ENCODE results near the gene ADCK1. TPM values are rescaled to one million over a fixed set of nuclear protein-coding genes. Genes with fewer than 3 reads are reported as not detected.

Gene ADCK1
- total RNA-seq, 1 donor from 2014 or later: 5.2 TPM

GRCh38 chr14:77859934-77860570, 60.1 kb downstream of the ADCK1 start:
- Mint-ChIP-seq H3K27me3 (ENCODE audit: low read depth) (no peaks in the 10 kb centered on the region), H3K36me3 (ENCODE audit: low read depth) (no peaks in the 10 kb centered on the region), H3K4me3 (ENCODE audit: low read depth) (no peak overlapping the region), H3K27ac (no peak overlapping the region), H3K9me3 (no peaks in the 10 kb centered on the region), H3K4me1 (ENCODE audit: low read depth) (no peaks in the 10 kb centered on the region)
- intact Hi-C loops (cut with micrococcal nuclease): no loop called here
- no peak for DNase-seq (ENCODE audit: low spot score)

- H3K4me3 Mint-ChIP-seq (ENCODE audit: low read depth): no peak overlapping the region
- no peaks in the 10 kb centered on the region for H3K9me3 Mint-ChIP-seq
- no peaks in the 10 kb centered on the region for H3K36me3 Mint-ChIP-seq (ENCODE audit: low read depth)
- no peaks in the 10 kb centered on the region for H3K4me1 Mint-ChIP-seq (ENCODE audit: low read depth)
- no peak for DNase-seq (ENCODE audit: low spot score)
- no peaks in the 10 kb centered on the region for H3K27me3 Mint-ChIP-seq (ENCODE audit: low read depth)
- intact Hi-C loops (cut with micrococcal nuclease): no loop called here
- H3K27ac Mint-ChIP-seq: no peak overlapping the region
Observed at GRCh38 chr14:77861201-77861600, 61.3 kb downstream of the ADCK1 start.

- no peaks in the 10 kb centered on the region for H3K27me3 Mint-ChIP-seq (ENCODE audit: low read depth)
- no peak overlapping the region for H3K27ac Mint-ChIP-seq
- intact Hi-C loops (cut with micrococcal nuclease): loop anchor here (1.0 to 2.0 kb wide), 2 partner anchors 705 to 736 kb away; no protein-coding TSS in a partner anchor
- peak; percentile 53 for DNase-seq (ENCODE audit: low spot score)
- H3K9me3 Mint-ChIP-seq: no peaks in the 10 kb centered on the region
- H3K4me3 Mint-ChIP-seq (ENCODE audit: low read depth): no peak overlapping the region
- no peaks in the 10 kb centered on the region for H3K4me1 Mint-ChIP-seq (ENCODE audit: low read depth)
- no peaks in the 10 kb centered on the region for H3K36me3 Mint-ChIP-seq (ENCODE audit: low read depth)
Observed at GRCh38 chr14:77862154-77862786, 62.4 kb downstream of the ADCK1 start.

GRCh38 chr14:77864085-77864484, 64.2 kb downstream of the ADCK1 start:
- intact Hi-C loops (cut with micrococcal nuclease): no loop called here
- H3K9me3 Mint-ChIP-seq: no peaks in the 10 kb centered on the region
- H3K27ac Mint-ChIP-seq: no peak overlapping the region
- DNase-seq (ENCODE audit: low spot score): no peak
- no peaks in the 10 kb centered on the region for H3K36me3 Mint-ChIP-seq (ENCODE audit: low read depth)
- no peak overlapping the region for H3K4me3 Mint-ChIP-seq (ENCODE audit: low read depth)
- H3K27me3 Mint-ChIP-seq (ENCODE audit: low read depth): no peaks in the 10 kb centered on the region
- H3K4me1 Mint-ChIP-seq (ENCODE audit: low read depth): no peaks in the 10 kb centered on the region

GRCh38 chr14:77864580-77864979, 64.7 kb downstream of the ADCK1 start:
- no peak overlapping the region for H3K27ac Mint-ChIP-seq
- H3K36me3 Mint-ChIP-seq (ENCODE audit: low read depth): no peaks in the 10 kb centered on the region
- H3K27me3 Mint-ChIP-seq (ENCODE audit: low read depth): no peaks in the 10 kb centered on the region
- no peak for DNase-seq (ENCODE audit: low spot score)
- H3K4me1 Mint-ChIP-seq (ENCODE audit: low read depth): no peaks in the 10 kb centered on the region
- H3K9me3 Mint-ChIP-seq: no peaks in the 10 kb centered on the region
- intact Hi-C loops (cut with micrococcal nuclease): no loop called here
- no peak overlapping the region for H3K4me3 Mint-ChIP-seq (ENCODE audit: low read depth)

GRCh38 chr14:77865455-77865854, 65.5 kb downstream of the ADCK1 start:
- no peaks in the 10 kb centered on the region for H3K9me3 Mint-ChIP-seq
- no peaks in the 10 kb centered on the region for H3K4me1 Mint-ChIP-seq (ENCODE audit: low read depth)
- H3K36me3 Mint-ChIP-seq (ENCODE audit: low read depth): no peaks in the 10 kb centered on the region
- H3K27me3 Mint-ChIP-seq (ENCODE audit: low read depth): no peaks in the 10 kb centered on the region
- no peak for DNase-seq (ENCODE audit: low spot score)
- no peak overlapping the region for H3K4me3 Mint-ChIP-seq (ENCODE audit: low read depth)
- no peak overlapping the region for H3K27ac Mint-ChIP-seq
- intact Hi-C loops (cut with micrococcal nuclease): no loop called here

GRCh38 chr14:77866932-77867331, 67.0 kb downstream of the ADCK1 start:
- DNase-seq (ENCODE audit: low spot score): no peak
- intact Hi-C loops (cut with micrococcal nuclease): no loop called here
- no peak overlapping the region for H3K27ac Mint-ChIP-seq
- no peaks in the 10 kb centered on the region for H3K27me3 Mint-ChIP-seq (ENCODE audit: low read depth)
- H3K9me3 Mint-ChIP-seq: no peaks in the 10 kb centered on the region
- H3K4me3 Mint-ChIP-seq (ENCODE audit: low read depth): no peak overlapping the region
- no peaks in the 10 kb centered on the region for H3K36me3 Mint-ChIP-seq (ENCODE audit: low read depth)
- H3K4me1 Mint-ChIP-seq (ENCODE audit: low read depth): no peaks in the 10 kb centered on the region

GRCh38 chr14:77867476-77867875, 67.6 kb downstream of the ADCK1 start:
- H3K4me1 Mint-ChIP-seq (ENCODE audit: low read depth): no peaks in the 10 kb centered on the region
- intact Hi-C loops (cut with micrococcal nuclease): no loop called here

GRCh38 chr14:77868552-77869285, 68.8 kb downstream of the ADCK1 start:
- H3K27me3 Mint-ChIP-seq (ENCODE audit: low read depth): no peaks in the 10 kb centered on the region
- H3K4me3 Mint-ChIP-seq (ENCODE audit: low read depth): no peak overlapping the region
- H3K4me1 Mint-ChIP-seq (ENCODE audit: low read depth): no peaks in the 10 kb centered on the region
- DNase-seq (ENCODE audit: low spot score): no peak
- H3K9me3 Mint-ChIP-seq: peaks cover 6% of the 10 kb centered on the region
- no peak overlapping the region for H3K27ac Mint-ChIP-seq
- intact Hi-C loops (cut with micrococcal nuclease): no loop called here
- no peaks in the 10 kb centered on the region for H3K36me3 Mint-ChIP-seq (ENCODE audit: low read depth)

More at GRCh38 chr14:77867476-77867875, 67.6 kb downstream of the ADCK1 start:
- Mint-ChIP-seq H3K36me3 (ENCODE audit: low read depth) (no peaks in the 10 kb centered on the region), H3K27ac (no peak overlapping the region), H3K9me3 (no peaks in the 10 kb centered on the region), H3K4me3 (ENCODE audit: low read depth) (no peak overlapping the region), H3K27me3 (ENCODE audit: low read depth) (no peaks in the 10 kb centered on the region)
- DNase-seq (ENCODE audit: low spot score): no peak

GRCh38 chr14:77869340-77869739, 69.4 kb downstream of the ADCK1 start:
- no peak overlapping the region for H3K27ac Mint-ChIP-seq

GRCh38 chr14:77870646-77871045, 70.7 kb downstream of the ADCK1 start:
- no peaks in the 10 kb centered on the region for H3K36me3 Mint-ChIP-seq (ENCODE audit: low read depth)
- no peak overlapping the region for H3K4me3 Mint-ChIP-seq (ENCODE audit: low read depth)
- H3K27ac Mint-ChIP-seq: no peak overlapping the region
- no peaks in the 10 kb centered on the region for H3K27me3 Mint-ChIP-seq (ENCODE audit: low read depth)
- H3K9me3 Mint-ChIP-seq: peaks cover 12% of the 10 kb centered on the region
- intact Hi-C loops (cut with micrococcal nuclease): no loop called here
- DNase-seq (ENCODE audit: low spot score): no peak
- H3K4me1 Mint-ChIP-seq (ENCODE audit: low read depth): no peaks in the 10 kb centered on the region

More at GRCh38 chr14:77869340-77869739, 69.4 kb downstream of the ADCK1 start:
- DNase-seq (ENCODE audit: low spot score): no peak
- intact Hi-C loops (cut with micrococcal nuclease): no loop called here
- no peaks in the 10 kb centered on the region for H3K27me3 Mint-ChIP-seq (ENCODE audit: low read depth)
- no peaks in the 10 kb centered on the region for H3K4me1 Mint-ChIP-seq (ENCODE audit: low read depth)
- no peak overlapping the region for H3K4me3 Mint-ChIP-seq (ENCODE audit: low read depth)
- no peaks in the 10 kb centered on the region for H3K36me3 Mint-ChIP-seq (ENCODE audit: low read depth)
- peaks cover 12% of the 10 kb centered on the region for H3K9me3 Mint-ChIP-seq

- Mint-ChIP-seq H3K36me3 (ENCODE audit: low read depth) (no peaks in the 10 kb centered on the region), H3K4me1 (ENCODE audit: low read depth) (no peaks in the 10 kb centered on the region), H3K4me3 (ENCODE audit: low read depth) (no peak overlapping the region), H3K9me3 (peaks cover 12% of the 10 kb centered on the region), H3K27ac (no peak overlapping the region), H3K27me3 (ENCODE audit: low read depth) (no peaks in the 10 kb centered on the region)
- intact Hi-C loops (cut with micrococcal nuclease): no loop called here
- DNase-seq (ENCODE audit: low spot score): no peak
Observed at GRCh38 chr14:77872152-77872551, 72.2 kb downstream of the ADCK1 start.

- intact Hi-C loops (cut with micrococcal nuclease): no loop called here
- no peak overlapping the region for H3K27ac Mint-ChIP-seq
Observed at GRCh38 chr14:77872983-77873382, 73.1 kb downstream of the ADCK1 start.

More at GRCh38 chr14:77872983-77873382, 73.1 kb downstream of the ADCK1 start:
- Mint-ChIP-seq H3K27me3 (ENCODE audit: low read depth) (no peaks in the 10 kb centered on the region), H3K9me3 (peaks cover 12% of the 10 kb centered on the region), H3K4me3 (ENCODE audit: low read depth) (no peak overlapping the region), H3K36me3 (ENCODE audit: low read depth) (no peaks in the 10 kb centered on the region), H3K4me1 (ENCODE audit: low read depth) (no peaks in the 10 kb centered on the region)
- no peak for DNase-seq (ENCODE audit: low spot score)
